Effector CD4-positive, alpha-beta T cell (primary cell): Measurements from ENCODE around the gene CST1.
"Not testable (repeated sequence)": the region's sequence is repeated elsewhere in the genome, so short reads cannot be mapped to it uniquely, and the experiment has no call there.

Experiments used
- DNase-seq: peaks from one replicate; pipeline ENCODE4 v3.0.0-alpha.2; 2020

CST1 gene

GRCh38 chr20:23754731-23755130, 4.0 kb upstream of the CST1 start:
- no peak for DNase-seq

GRCh38 chr20:23753589-23753988, 2.9 kb upstream of the CST1 start:
- DNase-seq = no peak

GRCh38 chr20:23753194-23753548, 2.4 kb upstream of the CST1 start:
- DNase-seq = no peak

- no peak for DNase-seq
Measured at GRCh38 chr20:23752481-23753193, 1.9 kb upstream of the CST1 start.

GRCh38 chr20:23752019-23752418, 1.3 kb upstream of the CST1 start:
- no peak for DNase-seq

- no peak for DNase-seq
Measured at GRCh38 chr20:23749746-23750145, 989 bp downstream of the CST1 start.

GRCh38 chr20:23748975-23749374, 1.8 kb downstream of the CST1 start:
- DNase-seq = not testable (repeated sequence)

- not testable (repeated sequence) for DNase-seq
Measured at GRCh38 chr20:23747551-23747950, 3.2 kb downstream of the CST1 start.

- not testable (repeated sequence) for DNase-seq
Measured at GRCh38 chr20:23747092-23747491, 3.6 kb downstream of the CST1 start.

GRCh38 chr20:23746321-23746720, 4.4 kb downstream of the CST1 start:
- DNase-seq = no peak

GRCh38 chr20:23745247-23745646, 5.5 kb downstream of the CST1 start:
- DNase-seq = no peak

- no peak for DNase-seq
Measured at GRCh38 chr20:23744817-23745216, 5.9 kb downstream of the CST1 start.

GRCh38 chr20:23735391-23735790, 15.3 kb downstream of the CST1 start:
- DNase-seq = not testable (repeated sequence)

- DNase-seq = not testable (repeated sequence)
Measured at GRCh38 chr20:23734949-23735348, 15.8 kb downstream of the CST1 start.

GRCh38 chr20:23734440-23734839, 16.3 kb downstream of the CST1 start:
- not testable (repeated sequence) for DNase-seq

- DNase-seq = no peak
Measured at GRCh38 chr20:23727016-23727415, 23.7 kb downstream of the CST1 start.

GRCh38 chr20:23725102-23725501, 25.6 kb downstream of the CST1 start:
- no peak for DNase-seq

- not testable (repeated sequence) for DNase-seq
Measured at GRCh38 chr20:23723659-23724307, 27.0 kb downstream of the CST1 start.

GRCh38 chr20:23722851-23723250, 27.9 kb downstream of the CST1 start:
- DNase-seq = not testable (repeated sequence)

GRCh38 chr20:23721962-23722361, 28.8 kb downstream of the CST1 start:
- DNase-seq = no peak

- not testable (repeated sequence) for DNase-seq
Measured at GRCh38 chr20:23719351-23719750, 31.4 kb downstream of the CST1 start.

- DNase-seq = not testable (repeated sequence)
Measured at GRCh38 chr20:23711778-23712177, 39.0 kb downstream of the CST1 start.

- no peak for DNase-seq
Measured at GRCh38 chr20:23710771-23711170, 40.0 kb downstream of the CST1 start.

GRCh38 chr20:23705895-23706294, 44.8 kb downstream of the CST1 start:
- DNase-seq = no peak

GRCh38 chr20:23702021-23702420, 48.7 kb downstream of the CST1 start:
- DNase-seq = no peak
